Measurements from ENCODE around the gene FNDC11.
A peak's percentile ranks its signal among the peaks of the same experiment; 100 is the strongest.
"Not testable (repeated sequence)": the region's sequence is repeated elsewhere in the genome, so short reads cannot be mapped to it uniquely, and the experiment has no call there.

FNDC11 gene

GRCh38 chr20:63568170-63568981, 14.4 kb downstream of the FNDC11 start:
- DNase-seq: no peak

- DNase-seq: no peak
Measured at GRCh38 chr20:63568986-63569949, 15.3 kb downstream of the FNDC11 start.

GRCh38 chr20:63570281-63571086, 16.5 kb downstream of the FNDC11 start:
- DNase-seq: no peak

- DNase-seq: not testable (repeated sequence)
Measured at GRCh38 chr20:63571087-63571478, 17.1 kb downstream of the FNDC11 start.

- no peak for DNase-seq
Measured at GRCh38 chr20:63572071-63572787, 18.3 kb downstream of the FNDC11 start.

GRCh38 chr20:63572788-63573646, 19.1 kb downstream of the FNDC11 start:
- DNase-seq: no peak

- DNase-seq: no peak
Measured at GRCh38 chr20:63573647-63574131, 19.7 kb downstream of the FNDC11 start.

- no peak for DNase-seq
Measured at GRCh38 chr20:63574156-63574828, 20.3 kb downstream of the FNDC11 start, which contains the start of gene HELZ2. TSS of gene HELZ2 (minus strand) at chr20:63574239. CDS start at chr20:63572385, 1,854 bp downstream.

GRCh38 chr20:63574829-63575743, 21.1 kb downstream of the FNDC11 start:
- no peak for DNase-seq

GRCh38 chr20:63576311-63576710, 22.4 kb downstream of the FNDC11 start:
- DNase-seq: no peak

GRCh38 chr20:63577317-63577894, 23.4 kb downstream of the FNDC11 start:
- no peak for DNase-seq

- no peak for DNase-seq
Measured at GRCh38 chr20:63578224-63579016, 24.5 kb downstream of the FNDC11 start.

- DNase-seq: no peak
Measured at GRCh38 chr20:63579017-63579694, 25.2 kb downstream of the FNDC11 start.

- DNase-seq: peak; percentile 79
Measured at GRCh38 chr20:63580796-63581461, 27.0 kb downstream of the FNDC11 start.

- DNase-seq: no peak
Measured at GRCh38 chr20:63582382-63583063, 28.6 kb downstream of the FNDC11 start.
